GM10266 (cell line): ENCODE measurements around the gene TOR3A.

Source experiments
- DNase-seq: peaks from one replicate; pipeline ENCODE4 v3.0.0; 2012; ENCODE audit errors: extremely low spot score
- CTCF ChIP-seq: IDR thresholded peaks from 2 replicates; pipeline ENCODE4 v1.5.1; 2012; ENCODE audit warnings: mild to moderate bottlenecking, low read depth; ENCODE audit not compliant: control insufficient read depth, insufficient read depth; ENCODE audit errors: missing control alignments

The TOR3A gene

GRCh38 chr1:179089827-179090482, 8.1 kb downstream of the TOR3A start:
- DNase-seq = no peak
- no peak for TF ChIP-seq CTCF

GRCh38 chr1:179090522-179090921, 8.7 kb downstream of the TOR3A start:
- TF ChIP-seq CTCF = no peak
- no peak for DNase-seq

- no peak for DNase-seq
- TF ChIP-seq CTCF = no peak
Measured at GRCh38 chr1:179090923-179091322, 9.1 kb downstream of the TOR3A start.

GRCh38 chr1:179091691-179092165, 9.9 kb downstream of the TOR3A start:
- TF ChIP-seq CTCF = no peak
- DNase-seq = no peak

GRCh38 chr1:179092896-179093461, 11.1 kb downstream of the TOR3A start:
- TF ChIP-seq CTCF = no peak

GRCh38 chr1:179094818-179095217, 12.9 kb downstream of the TOR3A start:
- no peak for TF ChIP-seq CTCF
- DNase-seq = no peak

More at GRCh38 chr1:179092896-179093461, 11.1 kb downstream of the TOR3A start:
- no peak for DNase-seq

GRCh38 chr1:179095377-179095776, 13.5 kb downstream of the TOR3A start:
- TF ChIP-seq CTCF = no peak
- DNase-seq = no peak
